Measurements from ENCODE around the gene CUEDC2. TPM values are rescaled to one million over a fixed set of nuclear protein-coding genes. Genes with fewer than 3 reads are reported as not detected.

Gene CUEDC2
- total RNA-seq = 55.1 to 64.3 TPM (median 57.7 TPM) in 3 replicates
- long read RNA-seq, transcript CUEDC2-201 (9 exons, 1,191 nt) = major isoform, 80 of 93 reads
- long read RNA-seq, partial matches to known transcripts = 3 of 93 reads
- long read RNA-seq, other reads (novel, unspliced or antisense) = 10 of 93 reads

- Mint-ChIP-seq H3K27ac (ENCODE audit: unreplicated experiment) (peak within 1 kb of the TSS; percentile 92), H3K9me3 (ENCODE audit: low read depth) (no peaks in the 10 kb centered on the region), H3K4me1 (ENCODE audit: low read depth) (peaks cover 19% of the 10 kb centered on the region), H3K27me3 (ENCODE audit: low read depth) (peaks cover 3% of the 10 kb centered on the region), H3K36me3 (ENCODE audit: low read depth) (no peaks in the 10 kb centered on the region), H3K4me3 (ENCODE audit: unreplicated experiment) (peak within 1 kb of the TSS; percentile 89)
- DNase-seq (ENCODE audit: low spot score) = no peak
- no peak for TF ChIP-seq CTCF (IDR thresholded peaks at IDR 0.05)
These were observed at the start of gene CUEDC2 for GRCh38 chr10:102432162-102432950. Gene CUEDC2, minus strand, starts transcription at chr10:102432574. Its CDS starts 7,386 bp downstream, at chr10:102425188.

- no peaks in the 10 kb centered on the region for H3K27me3 Mint-ChIP-seq (ENCODE audit: low read depth)
- H3K36me3 Mint-ChIP-seq (ENCODE audit: low read depth) = peaks cover 25% of the 10 kb centered on the region
- H3K4me3 Mint-ChIP-seq (ENCODE audit: unreplicated experiment) = no peak overlapping the region
- H3K4me1 Mint-ChIP-seq (ENCODE audit: low read depth) = no peaks in the 10 kb centered on the region
- H3K9me3 Mint-ChIP-seq (ENCODE audit: low read depth) = no peaks in the 10 kb centered on the region
- TF ChIP-seq CTCF (IDR thresholded peaks at IDR 0.05) = no peak
- no peak overlapping the region for H3K27ac Mint-ChIP-seq (ENCODE audit: unreplicated experiment)
- peak; percentile 53 for DNase-seq (ENCODE audit: low spot score)
These were observed 48.0 kb upstream of the CUEDC2 start for GRCh38 chr10:102480396-102480795.

- H3K27ac Mint-ChIP-seq (ENCODE audit: unreplicated experiment) = no peak overlapping the region
- H3K9me3 Mint-ChIP-seq (ENCODE audit: low read depth) = no peaks in the 10 kb centered on the region
- no peaks in the 10 kb centered on the region for H3K4me1 Mint-ChIP-seq (ENCODE audit: low read depth)
- no peaks in the 10 kb centered on the region for H3K27me3 Mint-ChIP-seq (ENCODE audit: low read depth)
- H3K4me3 Mint-ChIP-seq (ENCODE audit: unreplicated experiment) = no peak overlapping the region
- TF ChIP-seq CTCF (IDR thresholded peaks at IDR 0.05) = no peak
- peaks cover 23% of the 10 kb centered on the region for H3K36me3 Mint-ChIP-seq (ENCODE audit: low read depth)
- peak; percentile 19 for DNase-seq (ENCODE audit: low spot score)
These were observed 47.3 kb upstream of the CUEDC2 start for GRCh38 chr10:102479651-102480050.

GRCh38 chr10:102476466-102477141, 44.2 kb upstream of the CUEDC2 start:
- no peak for DNase-seq (ENCODE audit: low spot score)
- H3K4me1 Mint-ChIP-seq (ENCODE audit: low read depth) = no peaks in the 10 kb centered on the region
- H3K4me3 Mint-ChIP-seq (ENCODE audit: unreplicated experiment) = no peak overlapping the region
- peaks cover 9% of the 10 kb centered on the region for H3K36me3 Mint-ChIP-seq (ENCODE audit: low read depth)
- H3K9me3 Mint-ChIP-seq (ENCODE audit: low read depth) = no peaks in the 10 kb centered on the region
- no peak overlapping the region for H3K27ac Mint-ChIP-seq (ENCODE audit: unreplicated experiment)
- H3K27me3 Mint-ChIP-seq (ENCODE audit: low read depth) = no peaks in the 10 kb centered on the region
- no peak for TF ChIP-seq CTCF (IDR thresholded peaks at IDR 0.05)

- DNase-seq (ENCODE audit: low spot score) = no peak
- H3K4me1 Mint-ChIP-seq (ENCODE audit: low read depth) = no peaks in the 10 kb centered on the region
- H3K36me3 Mint-ChIP-seq (ENCODE audit: low read depth) = peaks cover 3% of the 10 kb centered on the region
- no peak for TF ChIP-seq CTCF (IDR thresholded peaks at IDR 0.05)
- H3K27me3 Mint-ChIP-seq (ENCODE audit: low read depth) = no peaks in the 10 kb centered on the region
- H3K4me3 Mint-ChIP-seq (ENCODE audit: unreplicated experiment) = no peak overlapping the region
- H3K9me3 Mint-ChIP-seq (ENCODE audit: low read depth) = no peaks in the 10 kb centered on the region
- H3K27ac Mint-ChIP-seq (ENCODE audit: unreplicated experiment) = no peak overlapping the region
These were observed 43.2 kb upstream of the CUEDC2 start for GRCh38 chr10:102475451-102476040.

All from chondrocyte (in vitro differentiated cells).